ENCODE data around the gene KRTAP16-1. TPM values are rescaled to one million over a fixed set of nuclear protein-coding genes. Genes with fewer than 3 reads are reported as not detected.

KRTAP16-1 gene
- total and polyA plus RNA-seq, 2 of the 8 experiments (the other 6 are each of a cell fraction or from before 2014, with no cell fraction given), result not detected

DNA sequence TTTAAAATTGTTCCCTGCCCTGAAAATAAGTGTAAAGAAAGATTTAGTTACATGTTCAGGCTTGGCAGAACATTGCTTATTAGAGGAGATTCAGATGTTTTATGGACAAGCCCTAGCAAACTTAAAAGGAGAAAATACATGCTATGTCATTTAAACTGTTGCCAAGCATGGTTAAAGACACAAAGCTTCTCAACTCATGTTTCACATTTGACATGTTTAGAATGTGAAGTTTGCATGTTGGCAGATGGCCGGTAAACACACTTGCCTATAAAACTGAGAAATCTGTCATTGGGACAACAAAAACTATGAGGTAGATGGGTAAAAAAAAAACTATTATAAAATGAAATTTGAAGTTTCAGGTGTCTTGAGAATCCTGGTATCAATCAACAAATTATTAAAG is 12.3 kb downstream of the KRTAP16-1 start:
- no peak overlapping the region for H2BK12ac ChIP-seq (ENCODE audit: low read depth, low read length)
- no peaks in the 10 kb centered on the region for H3K79me2 ChIP-seq (ENCODE audit: control insufficient read depth in 1 of 2, insufficient read depth in 2 of 2, low read length in 2 of 2)
- no peak overlapping the region for H4K8ac ChIP-seq (ENCODE audit: extremely low read depth, insufficient read depth, low read length)
- no peak for DNase-seq (ENCODE audit: low read depth in 1 of 2, low spot score in 2 of 2)
- no peaks in the 10 kb centered on the region for H3K23me2 ChIP-seq (ENCODE audit: low read depth, low read length)
- H3K79me1 ChIP-seq (ENCODE audit: low read depth, low read length), result no peaks in the 10 kb centered on the region
- ChIA-PET POLR2A (ENCODE audit: partially characterized antibody) (no interaction called here), CTCF (ENCODE audit: partially characterized antibody) (interaction anchor here (0.6 kb wide), 1 partner anchor 16 kb away, joined by 3 read pairs; no protein-coding TSS in a partner anchor)
- no peaks in the 10 kb centered on the region; a peak in 1 of 7 replicates for H3K4me1 ChIP-seq (replicated peaks in 1 of 4; ENCODE audit: control insufficient read depth in 3 of 4, insufficient read depth in 4 of 4, low read length in 3 of 4)
- H2AFZ ChIP-seq (ENCODE audit: low read length), result no peak overlapping the region
- no peak overlapping the region for H2BK5ac ChIP-seq (ENCODE audit: low read depth, low read length)
- no peak overlapping the region for H3K9ac ChIP-seq (replicated peaks in 1 of 4; ENCODE audit: extremely low read depth in 1 of 4, low read depth in 3 of 4, low read length in 3 of 4)
- H3K27ac ChIP-seq (ENCODE audit: low read depth, low read length), result no peak overlapping the region
- no peaks in the 10 kb centered on the region for H3K36me3 ChIP-seq (ENCODE audit: control insufficient read depth in 2 of 4, insufficient read depth in 4 of 4, low read length in 3 of 4)
- H2BK15ac ChIP-seq (ENCODE audit: low read length), result no peak overlapping the region
- no peak overlapping the region for H2BK20ac ChIP-seq (ENCODE audit: low read length)
- TF ChIP-seq SIRT6 (IDR thresholded peaks at IDR 0.05; ENCODE audit: low read length) (no peak), NANOG (IDR thresholded peaks at IDR 0.05; ENCODE audit: insufficient read depth, low read depth, low read length, poor library complexity, severe bottlenecking) (no peak), NRF1 (IDR thresholded peaks at IDR 0.05; ENCODE audit: low read depth, low read length) (no peak), EGR1 (IDR thresholded peaks at IDR 0.05; ENCODE audit: borderline replicate concordance, low read depth, low read length) (no peak), YY1 (IDR thresholded peaks at IDR 0.05; ENCODE audit: low read depth, low read length) (no peak), JUND (IDR thresholded peaks at IDR 0.05; ENCODE audit: low read length) (no peak), CBX8 (IDR thresholded peaks at IDR 0.05; ENCODE audit: borderline replicate concordance, low read depth, low read length) (no peak)
- TF ChIP-seq, protein P1, sequence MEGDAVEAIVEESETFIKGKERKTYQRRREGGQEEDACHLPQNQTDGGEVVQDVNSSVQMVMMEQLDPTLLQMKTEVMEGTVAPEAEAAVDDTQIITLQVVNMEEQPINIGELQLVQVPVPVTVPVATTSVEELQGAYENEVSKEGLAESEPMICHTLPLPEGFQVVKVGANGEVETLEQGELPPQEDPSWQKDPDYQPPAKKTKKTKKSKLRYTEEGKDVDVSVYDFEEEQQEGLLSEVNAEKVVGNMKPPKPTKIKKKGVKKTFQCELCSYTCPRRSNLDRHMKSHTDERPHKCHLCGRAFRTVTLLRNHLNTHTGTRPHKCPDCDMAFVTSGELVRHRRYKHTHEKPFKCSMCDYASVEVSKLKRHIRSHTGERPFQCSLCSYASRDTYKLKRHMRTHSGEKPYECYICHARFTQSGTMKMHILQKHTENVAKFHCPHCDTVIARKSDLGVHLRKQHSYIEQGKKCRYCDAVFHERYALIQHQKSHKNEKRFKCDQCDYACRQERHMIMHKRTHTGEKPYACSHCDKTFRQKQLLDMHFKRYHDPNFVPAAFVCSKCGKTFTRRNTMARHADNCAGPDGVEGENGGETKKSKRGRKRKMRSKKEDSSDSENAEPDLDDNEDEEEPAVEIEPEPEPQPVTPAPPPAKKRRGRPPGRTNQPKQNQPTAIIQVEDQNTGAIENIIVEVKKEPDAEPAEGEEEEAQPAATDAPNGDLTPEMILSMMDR (IDR thresholded peaks at IDR 0.05; ENCODE audit: control extremely low read depth in 1 of 3, insufficient read depth in 1 of 3, low read depth in 1 of 3, low read length in 3 of 3), result no peak
- TF ChIP-seq, protein P2, sequence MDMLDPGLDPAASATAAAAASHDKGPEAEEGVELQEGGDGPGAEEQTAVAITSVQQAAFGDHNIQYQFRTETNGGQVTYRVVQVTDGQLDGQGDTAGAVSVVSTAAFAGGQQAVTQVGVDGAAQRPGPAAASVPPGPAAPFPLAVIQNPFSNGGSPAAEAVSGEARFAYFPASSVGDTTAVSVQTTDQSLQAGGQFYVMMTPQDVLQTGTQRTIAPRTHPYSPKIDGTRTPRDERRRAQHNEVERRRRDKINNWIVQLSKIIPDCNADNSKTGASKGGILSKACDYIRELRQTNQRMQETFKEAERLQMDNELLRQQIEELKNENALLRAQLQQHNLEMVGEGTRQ (IDR thresholded peaks at IDR 0.05; ENCODE audit: low read length), result no peak
- no peak overlapping the region for H3K4me2 ChIP-seq (ENCODE audit: insufficient read depth in 1 of 2, low read depth in 2 of 2, low read length in 2 of 2)
- H4K5ac ChIP-seq (ENCODE audit: insufficient read length, low read depth, low read length), result no peak overlapping the region
- H2AK5ac ChIP-seq (ENCODE audit: low read depth, low read length), result no peak overlapping the region
- H4K20me1 ChIP-seq (replicated peaks in 1 of 2; ENCODE audit: control insufficient read depth in 1 of 2, insufficient read depth in 2 of 2, low read length in 2 of 2), result no peaks in the 10 kb centered on the region
- no peak overlapping the region for H4K91ac ChIP-seq (replicated peaks; ENCODE audit: insufficient read length, low read length)
- no peaks in the 10 kb centered on the region for H3K27me3 ChIP-seq (replicated peaks in 1 of 4; ENCODE audit: control insufficient read depth in 3 of 4, extremely low read depth in 1 of 4, insufficient read depth in 3 of 4, low read length in 3 of 4)
- 74% methylated on average over 1 of the region's 1 CpG; no CpG with 5 or more reads in 1 of the 2 experiments for WGBS, 2 experiments (ENCODE audit: extremely low coverage in 1 of 2, insufficient coverage in 1 of 2, insufficient read length in 1 of 2, insufficient replicate concordance in 2 of 2, low coverage in 1 of 2, low lambda C conversion rate in 2 of 2, missing lambda C conversion rate in 1 of 2)
- no peak overlapping the region for H2BK120ac ChIP-seq (replicated peaks; ENCODE audit: low read depth, low read length)
- H3K14ac ChIP-seq (ENCODE audit: insufficient read length), result no peak overlapping the region
- H3K4me3 ChIP-seq (ENCODE audit: extremely low read depth in 1 of 4, insufficient read depth in 2 of 4, low read depth in 3 of 4, low read length in 4 of 4), result no peak overlapping the region
- no peak overlapping the region for H3K18ac ChIP-seq (ENCODE audit: extremely low read depth, low read length)
- H3K9me3 ChIP-seq (ENCODE audit: insufficient read depth in 2 of 2, low read depth in 1 of 2, low read length in 1 of 2), result no peaks in the 10 kb centered on the region; a peak in 1 of 4 replicates
- H3K23ac ChIP-seq (ENCODE audit: insufficient read length), result no peak overlapping the region
- H3K56ac ChIP-seq (replicated peaks; ENCODE audit: insufficient read length, low read depth, low read length), result no peak overlapping the region
- H3K4ac ChIP-seq (replicated peaks; ENCODE audit: insufficient read length, low read depth, low read length), result no peak overlapping the region
- FAIRE-seq, result no peak
